ENCODE results near the gene LAMTOR5.

DNA sequence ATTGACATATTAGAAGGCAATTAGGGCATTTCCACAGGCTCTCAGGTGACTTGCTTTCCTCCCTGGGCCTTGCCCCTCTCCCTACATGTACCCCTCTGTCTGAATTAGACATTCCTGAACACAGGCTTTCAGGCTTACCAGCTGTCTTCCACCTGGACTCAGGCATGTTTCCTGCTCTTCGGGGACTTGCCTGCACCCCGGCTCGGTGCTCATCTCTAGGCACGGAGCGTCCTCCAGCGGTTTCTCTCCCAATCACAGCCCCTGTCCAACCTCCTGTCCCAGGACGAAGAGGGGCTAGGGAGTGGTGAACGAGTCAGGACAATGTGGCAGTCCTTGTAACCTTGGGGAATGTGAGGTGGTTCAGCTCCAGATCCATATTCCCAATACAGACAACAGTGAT is 47.7 kb upstream of the LAMTOR5 start:
- TF ChIP-seq ARNTL (CRISPR knock-in tag; IDR thresholded peaks at IDR 0.05; ENCODE audit: borderline replicate concordance, low read depth) (no peak), RARB (CRISPR knock-in tag; IDR thresholded peaks at IDR 0.05) (no peak), SNAI2 (CRISPR knock-in tag; IDR thresholded peaks at IDR 0.05) (no peak), ISL1 (CRISPR knock-in tag; IDR thresholded peaks at IDR 0.05) (no peak), OSR1 (CRISPR knock-in tag; IDR thresholded peaks at IDR 0.05) (no peak), PATZ1 (CRISPR knock-in tag; IDR thresholded peaks at IDR 0.05; ENCODE audit: borderline replicate concordance) (no peak), ZNF8 (CRISPR knock-in tag; IDR thresholded peaks at IDR 0.05) (no peak), ZFP3 (CRISPR knock-in tag; IDR thresholded peaks at IDR 0.05) (no peak)

All from SK-N-SH treated with all-trans-retinoic acid at 6 μM for 48 hours (cell line).